NCI-H1436 (cell line): ENCODE data around the gene GAS2L2.

ENCODE experiments used
- DNase-seq: peaks from one replicate; lab custom pipeline; 2025; lab: John Stamatoyannopoulos, UW

GAS2L2 gene

GRCh38 chr17:35745749-35746320 lies 7.2 kb downstream of the GAS2L2 start:
- no peak for DNase-seq

DNA sequence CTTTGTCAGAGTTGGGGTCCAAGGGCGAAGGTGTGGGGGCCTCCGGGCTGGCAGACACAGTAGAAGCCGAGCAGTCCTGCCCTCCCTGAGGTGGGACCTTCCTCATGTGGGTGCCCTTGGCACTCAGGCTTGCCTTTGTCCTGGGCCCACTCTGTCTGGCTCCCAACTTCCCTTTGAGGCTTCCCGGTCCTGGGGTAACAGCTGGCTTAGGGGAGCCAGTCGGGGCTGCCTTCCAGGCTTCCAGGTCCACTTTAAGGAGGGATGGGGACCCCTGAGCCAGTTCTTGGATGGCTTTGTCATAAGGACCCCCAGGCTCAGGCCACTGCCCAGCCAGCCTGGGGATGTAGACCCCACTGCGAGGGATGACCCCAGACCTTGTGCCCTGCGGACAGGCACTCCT lies 7.8 kb downstream of the GAS2L2 start:
- DNase-seq, result no peak

DNA sequence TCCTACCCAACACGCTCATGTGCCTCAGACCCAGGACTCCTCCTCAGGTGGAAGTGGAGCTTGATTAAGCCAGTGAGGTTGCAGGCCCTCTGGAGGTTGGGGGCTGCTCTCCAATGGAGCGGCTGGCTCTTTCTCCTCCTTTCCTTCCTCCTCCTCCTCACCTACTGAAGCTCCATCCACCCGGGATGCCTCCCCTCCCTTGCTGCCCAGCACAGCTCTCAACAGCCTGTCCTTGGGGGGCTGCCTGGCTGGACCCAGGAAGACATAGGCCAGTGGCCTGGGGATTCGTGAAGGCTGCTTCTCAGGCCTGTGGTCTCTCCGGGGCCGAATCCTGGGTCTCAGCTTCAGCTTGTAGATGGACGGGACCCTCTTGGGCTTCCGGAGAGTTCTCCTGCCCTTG lies 8.2 kb downstream of the GAS2L2 start:
- DNase-seq, result no peak

DNA sequence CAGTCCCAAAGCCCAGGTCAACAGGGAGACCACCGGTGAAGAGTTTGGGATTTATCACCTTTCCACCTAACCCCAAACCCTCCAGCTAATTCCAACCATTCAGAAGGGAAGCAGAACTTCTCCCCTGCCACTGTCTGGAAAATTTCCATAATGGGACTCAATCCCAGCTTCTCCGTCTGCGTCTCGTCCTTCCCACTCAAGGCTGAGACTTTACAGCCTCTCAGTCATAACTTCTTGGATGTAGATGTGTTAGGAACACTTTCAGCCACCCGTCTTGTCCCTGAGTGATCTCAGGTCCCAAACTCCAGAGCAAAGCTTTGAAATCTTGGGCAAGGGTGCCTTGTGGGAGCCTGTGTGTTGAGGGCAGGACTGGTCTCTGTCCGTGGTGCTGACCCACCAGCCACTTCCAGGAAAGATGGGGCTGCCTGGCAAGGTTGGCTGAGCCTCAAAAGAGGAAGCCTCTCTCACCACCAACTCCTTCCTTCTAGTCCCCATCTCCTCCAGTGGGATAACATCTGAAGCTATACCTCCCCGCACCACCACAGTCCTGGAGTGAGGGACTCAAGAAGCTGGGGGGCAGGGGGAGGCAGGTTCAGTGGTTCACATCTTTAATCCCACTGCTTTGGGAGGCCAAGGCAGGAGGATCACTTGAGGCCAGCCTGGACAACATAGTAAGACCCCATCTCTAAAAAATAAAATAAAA lies 9.3 kb downstream of the GAS2L2 start:
- no peak for DNase-seq

DNA sequence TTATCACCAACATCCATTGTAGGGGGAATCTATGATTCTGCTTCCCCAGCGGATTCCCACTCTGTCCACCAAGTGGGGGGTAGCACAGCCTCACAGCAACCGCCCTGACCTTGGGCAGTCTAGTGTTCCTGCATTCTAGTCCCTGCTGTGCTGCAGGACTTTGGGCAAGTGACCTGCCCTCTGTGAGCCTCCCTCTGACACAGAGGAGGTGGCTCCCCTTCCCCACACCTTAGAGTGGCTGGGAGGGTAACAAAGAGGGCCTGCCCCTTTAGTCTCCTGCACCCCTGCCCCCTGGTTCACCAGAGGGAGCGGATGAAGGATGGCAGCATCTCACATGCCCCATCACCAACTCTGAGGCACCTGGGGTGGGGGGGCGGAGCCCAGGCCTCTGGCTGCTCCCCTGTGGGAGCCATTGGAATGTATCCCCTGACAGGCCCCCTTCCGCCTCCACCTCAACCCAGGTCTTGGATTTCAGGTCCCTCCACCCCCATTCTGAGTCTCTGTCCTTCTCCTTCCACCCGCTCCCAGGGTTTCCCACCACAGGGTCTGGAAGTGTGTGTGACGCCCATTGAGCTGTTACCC lies 10.1 kb downstream of the GAS2L2 start:
- no peak for DNase-seq

GRCh38 chr17:35742496-35742895 lies 10.5 kb downstream of the GAS2L2 start:
- no peak for DNase-seq

DNA sequence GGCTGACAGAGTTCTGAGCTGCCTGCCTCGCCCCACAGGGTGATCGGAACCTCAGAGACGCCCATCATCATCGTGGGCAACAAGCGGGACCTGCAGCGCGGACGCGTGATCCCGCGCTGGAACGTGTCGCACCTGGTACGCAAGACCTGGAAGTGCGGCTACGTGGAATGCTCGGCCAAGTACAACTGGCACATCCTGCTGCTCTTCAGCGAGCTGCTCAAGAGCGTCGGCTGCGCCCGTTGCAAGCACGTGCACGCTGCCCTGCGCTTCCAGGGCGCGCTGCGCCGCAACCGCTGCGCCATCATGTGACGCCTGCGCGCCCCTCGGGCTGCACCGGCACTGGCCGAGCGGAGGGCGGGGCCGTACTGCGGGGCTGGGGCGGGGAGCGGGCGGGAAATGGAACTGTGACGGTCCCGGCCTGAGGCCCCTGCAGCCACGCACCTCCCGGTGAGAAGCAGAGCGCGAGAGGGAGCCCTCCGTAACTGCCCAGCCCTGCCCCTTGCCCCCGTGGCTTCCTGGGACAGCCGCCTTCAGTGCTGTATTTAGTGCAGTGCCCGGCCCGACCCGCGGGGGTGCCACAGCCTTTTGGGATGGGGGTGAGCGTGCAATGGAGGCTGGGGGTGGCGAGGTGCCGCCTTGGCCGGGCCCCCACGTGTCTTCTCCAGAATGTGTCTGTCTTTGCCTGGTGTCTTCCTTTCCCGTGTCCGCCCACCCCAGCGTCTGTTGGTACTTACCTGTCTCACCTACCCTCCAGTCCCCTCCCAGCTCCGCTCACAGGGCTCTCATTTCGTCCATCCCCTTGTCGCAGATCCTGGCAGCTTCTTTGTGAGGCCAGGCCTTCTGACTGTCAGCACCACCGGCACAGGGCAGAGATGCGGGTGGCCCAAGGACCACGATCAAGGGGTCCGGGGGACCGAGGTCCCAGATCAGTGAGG lies 11.8 kb downstream of the GAS2L2 start:
- no peak for DNase-seq

GRCh38 chr17:35740216-35740615 lies 12.8 kb downstream of the GAS2L2 start:
- DNase-seq, result no peak

DNA sequence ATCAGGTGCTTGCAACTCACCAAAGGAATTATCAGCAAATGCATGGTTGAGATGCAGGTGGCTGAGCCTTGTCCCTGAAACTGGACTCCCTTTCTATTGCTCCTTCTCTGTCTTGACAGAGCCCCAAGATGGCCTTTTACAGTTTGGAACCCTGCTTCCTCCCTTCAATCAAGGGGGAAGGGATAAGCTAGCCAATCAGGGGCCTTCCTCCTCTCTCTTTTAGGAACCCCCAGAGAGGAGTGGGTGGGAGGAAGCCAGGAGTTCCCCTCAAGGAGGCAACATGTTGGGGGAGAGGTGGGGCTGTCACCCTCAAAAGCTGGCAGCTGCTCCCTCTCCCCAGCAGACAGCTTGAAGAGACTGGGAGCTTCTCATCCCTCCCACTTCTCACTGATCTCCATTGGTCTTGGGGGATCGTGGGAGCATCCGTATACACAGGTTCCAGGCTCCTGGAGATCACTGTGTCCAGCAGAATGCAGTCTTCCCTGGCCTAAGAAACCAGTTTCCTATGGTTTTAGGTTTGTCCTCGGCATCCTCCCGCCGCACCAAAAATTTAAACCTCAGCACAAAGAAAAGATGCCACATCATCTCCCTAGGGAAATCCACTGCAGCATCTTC lies 14.4 kb downstream of the GAS2L2 start:
- DNase-seq, result no peak

DNA sequence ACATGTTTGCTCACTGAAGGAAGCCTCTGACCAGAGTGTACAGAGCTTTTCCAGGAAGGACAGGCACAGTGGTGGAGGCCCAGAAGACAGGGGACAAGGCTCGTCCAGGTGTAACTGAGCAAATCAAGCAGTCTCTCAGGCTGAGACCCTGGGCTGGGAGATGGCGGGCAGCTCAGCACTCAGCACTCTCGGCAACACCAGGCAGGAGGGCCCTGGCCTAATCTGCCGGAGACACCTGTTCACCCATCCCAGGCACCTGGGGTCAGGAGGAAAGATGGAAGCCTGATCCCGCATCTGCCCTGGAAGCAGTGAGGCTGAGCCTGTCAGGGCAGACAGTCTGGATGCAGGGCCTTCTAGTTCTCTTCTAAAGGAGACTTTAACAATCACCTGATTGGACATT lies 16.8 kb downstream of the GAS2L2 start:
- no peak for DNase-seq

DNA sequence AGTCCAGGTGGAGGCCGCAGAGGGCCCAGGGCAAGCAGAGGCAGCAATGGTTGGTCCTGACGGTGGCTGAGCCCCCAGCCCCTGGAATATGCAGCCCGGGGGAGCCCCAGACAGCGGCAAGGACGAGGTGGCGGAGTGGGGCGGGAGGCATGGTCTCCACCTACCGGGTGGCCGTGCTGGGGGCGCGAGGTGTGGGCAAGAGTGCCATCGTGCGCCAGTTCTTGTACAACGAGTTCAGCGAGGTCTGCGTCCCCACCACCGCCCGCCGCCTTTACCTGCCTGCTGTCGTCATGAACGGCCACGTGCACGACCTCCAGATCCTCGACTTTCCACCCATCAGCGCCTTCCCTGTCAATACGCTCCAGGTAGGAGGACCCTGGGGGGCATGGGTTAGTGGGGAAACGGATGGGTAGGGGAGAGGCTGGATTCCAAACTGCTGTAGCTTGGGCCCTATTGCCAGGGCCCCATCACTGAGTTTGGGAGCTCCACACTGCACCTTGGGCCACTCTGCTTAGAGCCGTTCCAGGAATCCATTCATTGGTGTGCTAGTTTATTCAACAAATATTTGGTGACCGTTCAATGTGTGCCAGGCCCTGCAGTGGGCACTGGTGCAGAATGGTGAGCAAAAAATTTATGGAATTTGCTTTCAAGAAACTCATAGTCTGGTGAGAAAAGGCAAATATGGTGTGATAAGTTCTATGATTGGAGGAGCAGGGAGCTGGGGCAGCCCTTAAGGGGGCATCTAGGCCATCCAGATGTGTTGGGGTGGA lies 17.8 kb downstream of the GAS2L2 start:
- no peak for DNase-seq

DNA sequence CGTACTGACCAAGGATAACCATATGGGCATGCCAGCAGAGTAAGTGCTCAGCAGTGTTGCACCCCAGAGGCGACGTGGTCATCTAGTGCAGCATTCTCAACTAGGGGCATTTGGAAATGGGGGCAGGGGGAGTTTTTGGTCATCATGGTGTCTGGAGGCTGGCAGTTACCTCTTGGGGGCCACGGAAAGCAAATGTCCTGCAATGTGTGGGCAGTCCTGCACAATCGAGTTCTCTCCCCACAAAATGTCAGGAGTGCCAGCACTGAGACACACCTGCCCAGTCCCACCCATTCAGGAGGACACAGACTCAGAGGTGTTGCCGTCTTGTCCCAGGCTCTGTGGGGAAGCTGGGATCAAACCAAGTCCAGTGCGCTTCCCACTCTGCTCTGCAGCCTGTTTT lies 18.6 kb downstream of the GAS2L2 start:
- DNase-seq, result no peak

DNA sequence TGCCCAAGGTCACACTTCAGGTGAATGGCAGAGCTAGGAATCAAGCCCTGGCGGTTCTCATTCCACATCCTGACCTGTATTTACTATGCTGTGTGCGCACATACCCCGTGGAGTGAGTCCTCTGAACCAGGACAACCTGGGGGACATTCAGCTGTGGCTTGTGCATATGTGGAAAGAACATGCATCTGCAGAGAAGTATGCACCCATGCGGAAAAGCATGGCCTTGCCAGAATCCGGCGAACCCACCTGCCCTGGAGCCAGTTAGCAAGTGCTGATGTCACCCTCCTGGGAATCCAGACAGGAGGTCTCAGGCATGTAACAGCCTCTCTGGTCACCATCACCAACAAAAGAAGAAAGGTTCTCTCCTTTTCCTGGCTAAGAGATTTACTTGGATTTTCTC lies 19.7 kb downstream of the GAS2L2 start:
- no peak for DNase-seq

DNA sequence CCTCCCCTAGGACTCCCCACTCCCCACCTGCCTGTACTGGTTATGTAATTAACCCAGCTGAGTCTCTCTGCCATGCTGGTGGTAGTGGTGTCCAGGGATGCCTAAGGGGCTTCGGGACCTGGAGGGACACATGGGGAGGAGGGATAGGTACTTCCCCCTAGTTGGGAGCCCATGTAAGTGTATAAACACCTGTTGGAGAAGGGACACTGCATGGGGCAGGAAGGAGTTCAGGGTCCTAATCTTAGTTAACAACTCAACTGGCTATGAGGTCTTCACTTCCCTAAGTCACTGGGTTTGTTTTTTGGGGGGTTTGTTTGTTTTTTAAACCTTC lies 20.3 kb downstream of the GAS2L2 start:
- no peak for DNase-seq

DNA sequence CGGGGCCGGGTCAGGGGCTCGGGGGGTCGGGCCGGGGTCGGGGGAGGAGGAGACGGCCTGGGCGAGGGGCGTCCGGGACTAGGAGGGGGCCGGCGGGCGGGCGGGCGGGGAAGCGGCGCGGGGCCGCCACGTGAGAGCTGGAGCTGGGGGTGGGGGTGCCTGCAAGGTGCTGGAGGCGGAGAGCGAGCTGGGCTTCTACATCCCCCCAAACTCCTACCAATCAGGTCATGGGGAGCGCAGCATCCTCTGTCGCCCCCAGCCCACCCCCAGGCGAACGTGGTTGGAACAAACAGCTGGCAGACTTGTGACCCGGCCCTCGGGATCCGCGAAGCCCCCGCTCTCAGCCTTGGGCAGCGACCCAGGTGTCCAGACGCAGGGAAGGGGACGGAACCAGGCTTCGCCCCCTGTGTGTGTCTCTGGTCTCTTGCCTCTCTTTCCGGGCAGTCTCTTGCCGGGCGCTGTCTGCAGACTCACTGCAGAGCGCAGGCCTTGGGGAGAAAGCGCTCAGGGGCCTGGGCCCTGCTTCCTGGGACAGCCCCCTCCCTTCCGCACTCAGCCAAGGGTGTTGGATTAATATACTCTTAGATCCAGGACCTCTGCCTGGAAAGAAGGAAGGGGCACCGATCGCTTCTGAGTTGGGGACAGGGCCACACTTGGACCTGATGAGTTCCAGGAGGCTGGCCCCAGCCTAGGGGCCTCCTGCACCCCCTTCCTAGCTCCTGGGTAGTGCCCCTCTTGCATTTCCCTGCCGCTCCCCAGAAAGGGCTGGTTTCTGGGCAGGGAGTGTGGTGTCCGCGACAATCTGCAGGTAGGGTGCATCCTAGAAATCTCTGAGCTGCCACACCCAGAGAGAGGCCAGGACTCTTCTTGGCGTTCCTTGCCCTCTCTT lies 20.9 kb downstream of the GAS2L2 start:
- no peak for DNase-seq

DNA sequence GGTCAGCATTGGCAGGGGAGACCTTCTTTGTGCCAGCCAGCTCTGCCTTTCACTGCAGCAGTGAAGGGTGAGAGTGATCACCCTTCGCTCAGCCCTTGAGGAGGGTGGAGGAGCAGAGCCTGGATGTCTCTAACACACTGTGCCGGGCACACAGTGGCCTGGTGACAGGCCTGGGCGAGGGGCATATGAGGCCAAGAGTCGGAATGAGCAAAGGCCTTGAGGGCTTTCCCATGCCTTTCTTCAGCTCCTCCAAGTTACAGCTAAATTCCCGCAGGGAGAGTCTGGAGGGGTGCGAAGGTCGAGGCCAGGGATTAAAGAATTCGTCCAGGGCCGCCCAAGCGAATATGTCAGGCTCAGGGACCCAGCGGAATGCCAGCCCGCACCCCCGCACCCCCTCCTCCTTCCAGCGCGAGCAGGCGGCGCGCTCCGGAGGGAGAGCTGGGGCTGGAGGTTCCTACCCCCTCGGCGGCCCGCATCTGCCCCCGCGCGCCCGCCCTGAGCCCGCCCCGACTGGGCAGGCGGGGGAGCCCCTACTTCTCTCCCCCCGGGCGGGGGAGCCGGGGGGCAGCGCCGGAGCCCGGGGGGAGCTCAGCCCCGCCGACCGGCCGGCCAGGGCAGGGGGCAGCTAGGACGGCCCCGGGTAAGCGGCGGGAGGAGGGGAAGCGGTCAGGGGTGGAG lies 21.7 kb downstream of the GAS2L2 start, which contains the start of gene RASL10B:
RASL10B (plus strand) TSS at position 401 of the 678 bp plus-strand sequence. CDS start 3,546 bp downstream, outside the sequence.
- DNase-seq, result peak; percentile 52

GRCh38 chr17:35730400-35731005 lies 22.5 kb downstream of the GAS2L2 start:
- DNase-seq, result no peak

GRCh38 chr17:35729405-35729833 lies 23.6 kb downstream of the GAS2L2 start:
- DNase-seq, result no peak

GRCh38 chr17:35728551-35728950 lies 24.5 kb downstream of the GAS2L2 start:
- DNase-seq, result no peak
